Measurements from ENCODE around the gene TICAM1.
"Not testable (repeated sequence)": the region's sequence is repeated elsewhere in the genome, so short reads cannot be mapped to it uniquely, and the experiment has no call there.

Gene TICAM1

GRCh38 chr19:4803736-4804695 is 27.5 kb downstream of the TICAM1 start:
- peak; percentile 62 for DNase-seq (ENCODE audit: low read depth in 2 of 2)

DNA sequence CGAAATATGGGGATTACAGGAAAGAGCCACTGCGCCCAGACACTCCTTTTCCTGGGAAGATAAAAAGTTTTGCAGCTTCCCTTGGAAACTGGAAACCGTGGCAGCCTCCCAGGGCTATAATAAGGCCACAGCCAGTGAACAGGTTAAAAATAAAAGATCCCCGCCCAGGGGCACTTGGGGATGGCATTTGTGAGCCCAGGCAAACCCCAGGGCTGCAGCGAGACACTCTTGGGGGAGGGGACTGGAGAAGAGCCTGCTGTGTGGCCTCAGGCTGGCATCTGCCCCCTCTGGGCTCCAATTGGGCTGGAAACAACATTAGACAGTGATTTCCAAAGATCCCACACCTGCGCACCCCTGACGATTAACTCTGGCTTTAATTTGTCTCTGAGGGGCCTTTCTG is 28.8 kb downstream of the TICAM1 start:
- no peak for DNase-seq (ENCODE audit: low read depth in 2 of 2)

- DNase-seq (ENCODE audit: low read depth in 2 of 2), result no peak
Observed at GRCh38 chr19:4801085-4801619, 30.4 kb downstream of the TICAM1 start.

DNA sequence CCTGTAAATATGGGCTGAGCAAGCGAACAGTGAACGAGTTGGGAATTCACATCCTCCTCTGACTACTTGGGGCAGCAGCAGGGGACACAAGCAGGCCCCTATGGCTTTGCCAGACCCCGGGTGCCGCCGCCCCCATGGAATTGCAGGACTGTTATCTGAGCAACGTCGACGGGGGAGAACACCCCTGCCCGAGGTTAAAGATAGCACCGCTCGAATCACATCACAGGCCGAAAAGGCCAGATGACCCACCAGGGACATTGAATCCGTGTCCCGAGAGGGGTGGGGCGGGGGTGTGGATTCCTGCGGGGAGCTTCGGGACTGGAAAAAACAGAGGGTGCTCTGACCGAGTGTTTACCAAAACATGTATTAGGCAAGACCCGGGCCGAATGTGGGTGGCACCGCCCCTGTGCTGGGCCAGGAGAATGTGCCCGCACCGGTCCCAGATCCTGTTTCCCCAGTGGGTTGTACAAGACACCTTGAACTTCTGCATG is 30.9 kb downstream of the TICAM1 start:
- DNase-seq (ENCODE audit: low read depth in 2 of 2), result no peak

- no peak for DNase-seq (ENCODE audit: low read depth in 2 of 2)
Observed at GRCh38 chr19:4795400-4795799, 36.1 kb downstream of the TICAM1 start.

GRCh38 chr19:4794971-4795370 is 36.5 kb downstream of the TICAM1 start:
- no peak for DNase-seq (ENCODE audit: low read depth in 2 of 2)

DNA sequence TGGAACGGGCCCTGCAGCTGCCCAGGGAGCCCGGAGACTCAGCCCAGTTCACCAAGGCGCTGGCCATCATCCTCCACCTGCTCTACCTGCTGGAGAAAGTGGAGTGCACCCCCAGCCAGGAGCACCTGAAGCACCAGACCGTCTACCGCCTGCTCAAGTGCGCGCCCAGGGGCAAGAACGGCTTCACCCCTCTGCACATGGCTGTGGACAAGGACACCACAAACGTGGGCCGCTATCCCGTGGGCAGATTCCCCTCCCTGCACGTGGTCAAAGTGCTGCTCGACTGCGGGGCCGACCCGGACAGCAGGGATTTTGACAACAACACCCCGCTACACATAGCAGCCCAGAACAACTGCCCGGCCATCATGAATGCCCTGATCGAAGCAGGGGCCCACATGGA is 38.2 kb downstream of the TICAM1 start:
- DNase-seq (ENCODE audit: low read depth in 2 of 2), result not testable (repeated sequence)

- not testable (repeated sequence) for DNase-seq (ENCODE audit: low read depth in 2 of 2)
Observed at GRCh38 chr19:4792866-4793195, 38.7 kb downstream of the TICAM1 start.

- DNase-seq (ENCODE audit: low read depth in 2 of 2), result not testable (repeated sequence)
Observed at GRCh38 chr19:4792019-4792865, 39.3 kb downstream of the TICAM1 start.

GRCh38 chr19:4791183-4792018 is 40.1 kb downstream of the TICAM1 start, which contains the start of gene FEM1A:
FEM1A (plus strand) TSS chr19:4791734; CDS start chr19:4791855, 121 bp downstream.
- DNase-seq (ENCODE audit: low read depth in 2 of 2), result peak; percentile 95 to 96

DNA sequence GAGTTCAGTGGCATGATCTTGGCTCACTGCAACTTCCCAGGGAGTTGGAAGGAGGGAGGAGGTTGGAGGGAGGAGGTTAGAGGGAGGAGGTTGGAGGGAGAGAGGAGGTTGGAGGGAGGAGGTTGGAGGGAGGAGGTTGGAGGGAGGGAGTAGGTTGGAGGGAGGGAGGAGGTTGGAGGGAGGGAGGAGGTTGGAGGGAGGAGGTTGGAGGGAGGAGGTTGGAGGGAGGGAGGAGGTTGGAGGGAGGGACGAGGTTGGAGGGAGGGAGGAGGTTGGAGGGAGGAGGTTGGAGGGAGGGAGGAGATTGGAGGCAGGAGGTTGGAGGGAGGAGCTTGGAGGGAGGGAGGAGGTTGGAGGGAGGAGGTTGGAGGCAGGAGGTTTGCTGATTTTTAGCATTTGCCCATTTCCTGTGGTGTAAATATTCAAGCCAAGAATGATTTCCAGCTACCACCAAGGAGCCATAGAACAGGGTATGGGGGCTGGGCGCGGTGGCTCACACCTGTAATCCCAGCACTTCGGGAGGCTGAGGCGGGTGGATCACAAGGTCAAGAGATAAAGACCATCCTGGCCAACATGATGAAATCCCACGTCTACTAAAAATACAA is 45.0 kb downstream of the TICAM1 start:
- not testable (repeated sequence) for DNase-seq (ENCODE audit: low read depth in 2 of 2)

DNA sequence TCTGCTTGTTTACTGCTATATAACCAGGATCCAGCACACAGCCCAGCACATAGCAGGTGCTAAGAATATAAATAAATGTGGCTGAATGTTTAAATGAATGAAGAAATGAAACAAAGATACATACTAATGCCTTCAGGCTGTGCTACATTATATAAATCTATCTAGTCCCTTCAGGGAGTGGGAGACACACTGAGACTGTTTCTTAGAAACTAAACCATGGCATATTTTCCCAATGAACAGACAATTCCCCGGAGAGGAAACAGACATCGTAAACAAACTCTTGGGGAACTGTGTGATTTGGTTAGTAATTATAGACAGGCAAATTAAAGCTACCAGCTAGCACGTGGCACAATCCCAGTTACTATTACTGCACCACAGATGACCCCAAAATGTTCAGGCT is 49.7 kb downstream of the TICAM1 start:
- DNase-seq (ENCODE audit: low read depth in 2 of 2), result no peak

DNA sequence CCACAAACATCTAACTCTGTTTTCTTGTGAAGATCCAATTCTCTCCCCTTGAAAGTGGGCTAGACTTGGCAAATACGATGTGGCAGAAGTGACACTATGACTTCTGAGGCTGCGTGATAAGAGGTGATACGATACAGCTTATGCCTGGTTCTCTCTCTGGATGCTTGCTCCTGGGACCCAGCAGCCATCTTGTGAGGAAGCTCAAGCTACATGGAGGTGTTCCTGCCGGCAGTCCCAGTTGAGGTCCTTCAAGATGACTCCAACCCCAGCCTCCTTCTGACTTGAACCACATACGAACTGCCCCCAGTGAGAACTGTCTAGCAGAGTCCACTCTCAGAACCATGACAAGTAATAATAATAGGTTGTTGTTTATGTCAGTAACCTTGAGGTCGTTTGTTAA is 50.7 kb downstream of the TICAM1 start:
- no peak for DNase-seq (ENCODE audit: low read depth in 2 of 2)

DNA sequence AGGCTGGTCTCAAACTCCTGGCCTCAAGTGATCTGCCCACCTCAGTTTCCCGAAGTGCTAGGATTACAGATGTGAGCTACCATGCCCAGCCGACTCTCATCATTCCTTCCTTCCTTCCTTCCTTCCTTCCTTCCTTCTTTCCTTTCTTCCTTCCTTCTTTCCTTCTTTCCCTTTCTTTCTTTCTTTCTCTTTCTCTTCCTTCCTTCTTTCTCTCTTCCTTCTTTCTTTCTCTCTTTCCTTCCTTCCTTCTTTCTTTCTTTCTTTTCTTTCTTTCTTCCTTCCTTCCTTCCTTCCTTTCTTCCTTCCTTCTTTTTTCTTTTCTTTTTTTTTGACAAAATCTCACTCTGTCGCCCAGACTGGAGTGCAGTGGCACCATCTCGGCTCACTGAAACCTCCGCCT is 53.4 kb downstream of the TICAM1 start:
- not testable (repeated sequence) for DNase-seq (ENCODE audit: low read depth in 2 of 2)

DNA sequence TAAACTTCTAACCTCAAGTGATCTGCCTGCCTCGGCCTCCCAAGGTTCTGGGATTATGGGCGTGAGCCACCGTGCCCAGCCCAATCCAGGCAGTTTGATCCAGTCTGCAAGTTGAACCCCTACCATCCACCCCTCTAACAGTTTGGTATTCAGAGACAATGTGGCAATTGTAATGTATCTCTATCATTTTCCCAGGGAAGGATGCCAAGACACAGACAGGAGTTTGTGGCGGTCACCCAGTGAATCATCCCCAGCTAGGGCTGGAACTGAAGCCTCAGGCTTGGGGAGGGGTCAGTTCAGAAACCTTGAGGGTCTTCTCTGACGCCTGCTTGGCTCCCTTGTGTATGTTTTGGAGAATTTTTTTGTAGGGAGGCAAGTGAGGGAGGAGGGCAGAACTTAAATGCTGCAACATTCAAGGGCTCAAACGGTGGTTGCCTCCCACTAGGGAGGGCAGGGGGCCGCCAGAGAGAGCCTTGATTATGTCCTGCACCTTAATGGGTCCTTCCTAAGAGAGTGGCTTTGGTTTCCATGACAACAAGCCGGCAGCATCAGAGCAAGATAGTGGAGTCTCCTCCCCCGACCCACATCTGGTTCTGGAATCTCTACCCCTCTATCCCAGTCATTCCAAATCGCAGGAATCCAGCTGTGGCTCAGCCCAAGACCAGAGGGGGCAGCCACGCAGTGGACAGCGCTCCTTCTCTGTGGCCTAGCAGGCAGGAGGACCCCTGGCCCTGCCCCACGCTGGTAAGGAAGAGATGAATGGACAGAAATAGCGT is 54.9 kb downstream of the TICAM1 start:
- no peak for DNase-seq (ENCODE audit: low read depth in 2 of 2)

DNA sequence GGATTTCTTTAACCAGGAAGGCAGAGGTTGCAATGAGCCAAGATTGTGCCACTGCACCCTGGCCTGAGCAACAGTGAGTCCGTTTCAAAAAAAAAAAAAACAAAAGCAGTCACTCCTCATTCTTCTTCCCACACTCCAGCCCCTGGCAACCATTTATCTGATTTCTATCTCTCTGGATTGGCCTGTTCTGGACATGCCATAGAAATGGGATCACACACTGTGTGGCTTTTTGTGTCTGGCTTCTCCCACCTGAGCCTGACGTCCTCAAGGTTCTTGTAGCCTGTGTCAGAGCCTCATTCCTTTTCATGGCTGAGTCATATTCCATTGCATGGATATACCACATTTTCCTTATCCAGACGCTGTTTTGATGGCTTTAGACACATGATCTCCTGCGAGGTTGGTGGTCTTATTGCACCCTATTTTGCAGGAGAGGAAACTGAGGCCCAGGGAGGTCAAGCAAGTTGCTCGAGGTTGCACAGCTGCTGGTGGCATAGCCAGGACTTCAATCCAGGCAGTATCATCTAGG is 55.8 kb downstream of the TICAM1 start:
- DNase-seq (ENCODE audit: low read depth in 2 of 2), result no peak

GRCh38 chr19:4774136-4774535 is 57.4 kb downstream of the TICAM1 start:
- no peak for DNase-seq (ENCODE audit: low read depth in 2 of 2)

GRCh38 chr19:4773047-4773640 is 58.4 kb downstream of the TICAM1 start:
- no peak for DNase-seq (ENCODE audit: low read depth in 2 of 2)

- DNase-seq (ENCODE audit: low read depth in 2 of 2), result no peak
Observed at GRCh38 chr19:4772566-4772965, 58.9 kb downstream of the TICAM1 start.
